Measurements from ENCODE around the gene RBFOX1.

The RBFOX1 gene

DNA sequence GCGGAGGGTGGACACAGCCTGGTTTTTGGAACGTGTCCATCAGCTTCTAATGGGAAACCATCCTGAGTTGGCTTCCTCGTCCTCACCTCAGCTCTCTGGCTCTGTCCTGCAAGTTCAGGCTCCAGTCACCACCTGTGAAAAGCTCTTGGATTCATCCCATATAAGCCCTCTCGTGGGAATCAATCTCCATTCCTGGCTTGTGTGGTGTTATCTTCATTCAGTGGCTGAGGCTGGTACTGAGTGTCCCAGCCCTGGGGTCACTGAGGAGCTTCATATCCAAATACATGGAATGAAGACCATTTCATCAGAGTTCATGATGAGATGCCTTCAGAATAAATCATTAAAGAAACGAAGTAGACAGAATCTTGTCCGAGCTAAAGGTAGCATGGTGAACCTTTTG lies 189.2 kb downstream of the RBFOX1 start:
- no peak overlapping the region for H3K4me3 ChIP-seq
- no peak for DNase-seq (ENCODE audit: low spot score)
- no peak overlapping the region for H3K27ac ChIP-seq
- TF ChIP-seq, protein P1, sequence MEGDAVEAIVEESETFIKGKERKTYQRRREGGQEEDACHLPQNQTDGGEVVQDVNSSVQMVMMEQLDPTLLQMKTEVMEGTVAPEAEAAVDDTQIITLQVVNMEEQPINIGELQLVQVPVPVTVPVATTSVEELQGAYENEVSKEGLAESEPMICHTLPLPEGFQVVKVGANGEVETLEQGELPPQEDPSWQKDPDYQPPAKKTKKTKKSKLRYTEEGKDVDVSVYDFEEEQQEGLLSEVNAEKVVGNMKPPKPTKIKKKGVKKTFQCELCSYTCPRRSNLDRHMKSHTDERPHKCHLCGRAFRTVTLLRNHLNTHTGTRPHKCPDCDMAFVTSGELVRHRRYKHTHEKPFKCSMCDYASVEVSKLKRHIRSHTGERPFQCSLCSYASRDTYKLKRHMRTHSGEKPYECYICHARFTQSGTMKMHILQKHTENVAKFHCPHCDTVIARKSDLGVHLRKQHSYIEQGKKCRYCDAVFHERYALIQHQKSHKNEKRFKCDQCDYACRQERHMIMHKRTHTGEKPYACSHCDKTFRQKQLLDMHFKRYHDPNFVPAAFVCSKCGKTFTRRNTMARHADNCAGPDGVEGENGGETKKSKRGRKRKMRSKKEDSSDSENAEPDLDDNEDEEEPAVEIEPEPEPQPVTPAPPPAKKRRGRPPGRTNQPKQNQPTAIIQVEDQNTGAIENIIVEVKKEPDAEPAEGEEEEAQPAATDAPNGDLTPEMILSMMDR (IDR thresholded peaks at IDR 0.05), result no peak

DNA sequence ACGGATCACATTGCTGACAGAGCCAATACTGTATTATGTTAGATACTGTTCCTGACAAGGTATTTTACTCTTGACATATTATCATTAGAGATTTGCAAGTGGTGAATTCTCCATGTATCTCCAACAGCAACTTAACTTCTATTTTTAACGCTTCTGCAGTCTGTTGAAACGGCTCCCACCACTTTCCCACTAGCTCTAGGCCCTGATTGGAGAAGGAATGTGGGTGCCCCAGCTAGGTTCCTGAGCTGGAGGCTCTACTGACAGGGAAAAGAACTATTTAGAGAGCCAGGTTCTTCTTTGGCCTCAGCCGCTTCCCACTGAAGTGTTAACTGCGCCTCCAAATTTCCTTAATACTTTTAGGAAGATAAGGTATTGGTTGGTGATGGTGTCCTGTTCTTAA lies 191.8 kb downstream of the RBFOX1 start:
- no peak for DNase-seq (ENCODE audit: low spot score)
- TF ChIP-seq, protein P1 (IDR thresholded peaks at IDR 0.05), result no peak
- no peak overlapping the region for H3K4me3 ChIP-seq
- no peak overlapping the region for H3K27ac ChIP-seq

DNA sequence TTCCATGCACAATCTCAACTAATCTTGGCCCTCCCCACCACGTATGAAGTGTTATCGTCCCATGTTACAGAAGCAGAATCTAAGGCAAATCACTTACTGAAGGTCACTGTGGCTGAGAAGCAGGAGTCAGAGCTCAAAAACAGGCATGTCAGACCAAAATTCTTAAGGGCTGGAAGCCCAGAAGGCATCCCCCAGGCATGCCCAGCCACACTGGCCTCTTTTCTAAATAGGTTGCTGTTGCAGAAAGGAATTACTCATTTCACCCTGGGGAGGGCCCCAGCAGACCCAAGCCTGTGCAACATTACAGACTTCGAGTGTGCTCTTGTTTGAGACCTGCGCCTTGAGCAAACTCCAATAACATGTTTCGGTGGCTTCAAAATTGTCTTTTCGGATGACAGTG lies 194.1 kb downstream of the RBFOX1 start:
- TF ChIP-seq, protein P1 (IDR thresholded peaks at IDR 0.05), result no peak
- no peak for DNase-seq (ENCODE audit: low spot score)
- H3K27ac ChIP-seq, result no peak overlapping the region
- no peak overlapping the region for H3K4me3 ChIP-seq

DNA sequence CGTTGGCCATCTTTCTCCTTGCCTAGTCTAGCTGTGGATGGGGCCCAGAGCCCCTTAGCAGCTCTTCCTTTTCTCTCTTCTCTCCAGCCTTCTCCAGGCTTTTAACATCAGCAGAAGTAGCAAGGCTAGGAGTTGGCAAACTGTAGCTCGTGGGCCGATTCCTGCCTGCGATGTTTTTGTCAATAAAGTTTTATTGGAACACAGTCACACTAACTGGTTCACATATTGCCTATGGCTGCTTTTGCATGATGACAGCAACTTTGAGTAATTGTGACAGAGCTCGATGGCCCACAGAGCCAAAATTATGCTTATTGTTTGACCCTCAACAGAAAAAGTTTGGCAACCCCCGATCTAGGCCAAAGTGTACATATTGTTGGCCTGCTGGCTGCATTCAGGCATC lies 199.9 kb downstream of the RBFOX1 start:
- no peak overlapping the region for H3K4me3 ChIP-seq
- H3K27ac ChIP-seq, result no peak overlapping the region
- DNase-seq (ENCODE audit: low spot score), result no peak
- TF ChIP-seq, protein P1 (IDR thresholded peaks at IDR 0.05), result no peak

DNA sequence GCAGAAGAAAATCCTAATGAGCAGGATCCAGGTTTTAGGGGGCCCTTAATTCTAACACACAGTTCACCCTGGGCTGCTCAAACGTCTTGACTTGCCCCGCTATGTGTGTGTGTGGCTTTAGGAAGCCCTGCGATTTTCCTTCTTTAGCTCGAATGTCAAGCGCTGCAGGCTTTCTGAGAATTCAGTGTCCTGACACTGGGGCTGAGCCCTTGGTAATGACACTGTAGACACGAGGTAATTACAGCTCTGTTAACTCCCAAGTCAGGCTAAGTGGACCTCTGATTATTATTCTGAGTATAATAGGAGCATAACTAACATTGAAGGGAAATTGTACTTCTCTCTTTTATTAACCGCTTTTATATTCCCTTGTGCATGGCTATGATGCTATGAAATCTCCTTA lies 202.1 kb downstream of the RBFOX1 start:
- DNase-seq (ENCODE audit: low spot score), result no peak
- TF ChIP-seq, protein P1 (IDR thresholded peaks at IDR 0.05), result no peak
- Histone ChIP-seq H3K4me3 (no peak overlapping the region), H3K27ac (no peak overlapping the region)

DNA sequence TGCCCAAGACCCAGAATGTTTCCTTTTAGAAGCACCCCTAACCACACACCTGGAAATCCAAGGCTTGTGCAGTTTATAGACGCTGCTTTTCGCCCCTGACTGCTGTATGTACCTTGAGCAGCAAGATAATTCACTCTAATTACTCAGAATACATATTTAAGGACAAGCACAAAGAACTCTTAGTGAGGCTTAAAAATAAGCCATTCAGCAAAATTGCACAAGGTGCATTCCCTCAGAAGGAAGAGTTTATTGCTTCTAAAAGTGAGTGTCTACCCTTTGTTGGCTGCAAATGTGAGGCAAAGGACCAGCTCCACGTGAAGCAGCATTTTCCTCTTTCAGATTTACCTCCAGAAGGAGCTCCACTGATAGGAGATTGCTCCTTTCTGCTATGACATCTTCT lies 208.4 kb downstream of the RBFOX1 start:
- no peak overlapping the region for H3K27ac ChIP-seq
- TF ChIP-seq, protein P1 (IDR thresholded peaks at IDR 0.05), result no peak
- no peak overlapping the region for H3K4me3 ChIP-seq
- DNase-seq (ENCODE audit: low spot score), result no peak

DNA sequence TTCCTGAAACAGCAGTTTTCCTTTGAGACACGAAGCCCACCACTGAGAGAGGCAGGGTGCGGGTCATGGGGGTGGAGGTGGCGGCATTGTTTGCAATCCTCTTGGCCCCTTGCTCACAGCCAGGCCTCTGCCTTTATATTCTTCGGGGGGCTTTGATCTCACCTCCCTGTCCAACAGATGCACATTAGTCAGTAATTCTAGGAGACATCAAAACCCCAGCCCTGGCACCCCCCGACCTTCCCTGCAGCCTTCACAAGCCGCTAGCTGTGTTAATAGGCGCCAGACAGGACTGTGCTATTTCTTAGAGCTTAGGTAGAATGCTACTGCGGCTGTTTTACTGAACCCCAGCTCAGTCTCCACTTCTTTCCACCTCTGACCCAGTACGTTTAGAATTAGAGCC lies 212.6 kb downstream of the RBFOX1 start:
- Histone ChIP-seq H3K27ac (no peak overlapping the region), H3K4me3 (no peak overlapping the region)
- DNase-seq (ENCODE audit: low spot score), result no peak
- TF ChIP-seq, protein P1 (IDR thresholded peaks at IDR 0.05), result no peak
